Activated CD4-positive, alpha-beta memory T cell treated with anti-CD3 and anti-CD28 coated beads for 36 hours (primary cell): ENCODE measurements around the gene CCDC39. TPM values are rescaled to one million over a fixed set of nuclear protein-coding genes. Genes with fewer than 3 reads are reported as not detected.

Experiments
- CTCF ChIA-PET: fragments of 350-600 bp; sonication (Branson Sonifier 250); formaldehyde crosslinking; loops from one replicate; lab custom pipeline; 2021; ENCODE audit warnings: antibody characterized with exemption, inconsistent platforms; lab: Charles Lee
- POLR2A ChIA-PET: fragments of 350-600 bp; sonication (Branson Sonifier 250); formaldehyde crosslinking; loops from one replicate; lab custom pipeline; 2021; ENCODE audit warnings: antibody characterized with exemption; lab: Charles Lee
- DNase-seq: peaks from one replicate; pipeline ENCODE4 v3.0.0-alpha.2; 2020
- H3K27ac Mint-ChIP-seq: one replicate; pipeline ENCODE4 v1.8.0; 2021; ENCODE audit warnings: mixed read lengths
- H3K27me3 Mint-ChIP-seq: one replicate; pipeline ENCODE4 v1.8.0; 2021; ENCODE audit warnings: mixed read lengths
- H3K36me3 Mint-ChIP-seq: one replicate; pipeline ENCODE4 v1.8.0; 2021; ENCODE audit warnings: mixed read lengths
- H3K4me1 Mint-ChIP-seq: one replicate; pipeline ENCODE4 v1.8.0; 2021; ENCODE audit warnings: low read depth, mixed read lengths
- H3K4me3 Mint-ChIP-seq: one replicate; pipeline ENCODE4 v1.8.0; 2021; ENCODE audit warnings: mild to moderate bottlenecking, mixed read lengths
- H3K9me3 Mint-ChIP-seq: one replicate; pipeline ENCODE4 v1.8.0; 2021; ENCODE audit warnings: mixed read lengths
- intact Hi-C: fragments of 100-400 bp; cut with micrococcal nuclease; formaldehyde crosslinking; loops from one replicate; pipeline ENCODE4 v1.15.1; 2023
- total RNA-seq, 2 experiments: library from RNA; stranded (reverse); gene quantifications; one replicate each; pipeline ENCODE4 v1.2.3, GENCODE V29; 2021

CCDC39 gene
- total RNA-seq, 2 experiments from 2014 or later = not detected

DNA sequence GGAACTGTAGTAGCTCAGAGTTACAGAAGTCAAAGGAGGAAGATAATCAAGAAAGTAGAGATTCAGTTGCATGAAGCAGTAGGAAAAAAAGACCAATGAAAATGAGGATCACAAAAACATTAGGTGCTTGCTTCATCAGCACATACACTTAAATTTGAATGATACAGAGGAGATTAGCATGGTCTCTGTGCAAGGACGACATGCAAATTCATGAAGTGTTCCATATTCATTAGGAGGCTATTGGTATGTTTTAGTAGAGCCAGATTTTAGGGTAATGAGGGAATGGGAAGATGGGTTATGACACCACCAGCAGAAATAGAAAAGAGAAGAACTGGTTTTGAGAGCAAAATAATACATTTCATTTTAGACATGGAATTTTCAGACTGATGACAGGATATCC is 98.4 kb downstream of the CCDC39 start:
- intact Hi-C loops = no loop called here

DNA sequence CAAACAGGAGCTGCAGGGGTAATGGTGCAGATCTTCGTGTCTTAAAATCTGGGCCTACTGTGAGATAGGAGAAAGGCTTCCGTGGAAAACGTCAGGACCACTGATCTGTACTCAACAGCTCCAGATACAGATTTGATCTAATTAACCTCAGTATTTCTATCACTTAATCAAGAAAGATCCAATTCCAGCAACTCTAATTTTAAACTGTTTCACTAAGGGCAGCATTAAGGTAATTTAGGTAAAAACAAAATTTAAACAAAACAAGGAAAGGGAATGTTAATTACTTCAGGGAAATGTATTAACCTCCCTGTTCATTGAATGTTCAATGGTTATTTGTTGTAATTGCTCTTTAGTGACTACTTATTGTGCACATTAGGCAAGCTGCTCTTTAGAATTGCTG is 103.7 kb downstream of the CCDC39 start:
- POLR2A ChIA-PET = no interaction called here
- no peaks in the 10 kb centered on the region for H3K36me3 Mint-ChIP-seq
- H3K9me3 Mint-ChIP-seq = no peaks in the 10 kb centered on the region
- intact Hi-C loops = no loop called here
- no peak overlapping the region for H3K27ac Mint-ChIP-seq
- DNase-seq = no peak
- no peaks in the 10 kb centered on the region for H3K27me3 Mint-ChIP-seq
- H3K4me3 Mint-ChIP-seq = no peak overlapping the region
- no peaks in the 10 kb centered on the region for H3K4me1 Mint-ChIP-seq
- CTCF ChIA-PET = no interaction called here

More for the DNA sequence above, 98.4 kb downstream of the CCDC39 start:
- Mint-ChIP-seq H3K4me1 (no peaks in the 10 kb centered on the region), H3K4me3 (no peak overlapping the region), H3K27me3 (peaks cover 20% of the 10 kb centered on the region), H3K36me3 (no peaks in the 10 kb centered on the region), H3K27ac (no peak overlapping the region), H3K9me3 (no peaks in the 10 kb centered on the region)
- ChIA-PET CTCF (no interaction called here), POLR2A (no interaction called here)
- no peak for DNase-seq

DNA sequence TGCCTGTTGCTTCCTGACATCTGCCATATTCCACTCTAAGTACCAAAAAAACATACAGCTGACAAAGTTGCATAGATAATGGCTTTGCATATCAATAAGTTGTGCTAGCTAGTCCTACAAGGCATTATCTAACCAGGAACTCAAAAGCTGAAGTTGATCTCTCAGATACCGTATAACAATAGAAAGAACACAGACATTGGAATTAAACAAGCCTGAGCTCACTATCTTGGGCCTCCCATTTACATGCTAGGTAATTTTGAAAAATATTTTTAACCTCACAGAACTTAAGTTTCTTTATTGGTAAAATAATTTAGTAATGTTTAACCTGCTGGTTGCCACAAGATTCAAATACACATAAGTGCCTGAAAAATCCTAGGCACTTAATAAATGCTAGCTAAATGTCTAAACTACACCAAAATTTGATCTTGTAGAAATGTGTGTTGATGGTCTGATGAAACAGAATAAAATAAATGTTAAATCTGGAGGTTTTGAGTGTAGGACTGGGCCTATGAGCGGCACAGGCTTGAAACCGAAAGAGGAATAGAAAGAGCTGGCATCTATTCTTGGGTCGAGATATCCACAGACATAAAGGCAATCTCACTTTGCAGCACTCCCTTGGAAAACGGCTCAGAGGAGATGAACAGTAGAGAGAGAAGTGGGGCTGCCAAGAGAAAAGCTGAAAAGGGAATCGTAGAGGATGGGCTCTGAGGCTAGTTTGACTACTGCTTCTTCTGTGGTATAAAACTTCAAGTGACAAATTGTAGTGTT is 107.3 kb downstream of the CCDC39 start:
- ChIA-PET CTCF (interaction anchor here (0.6 kb wide), 1 partner anchor 922 kb away, joined by 4 read pairs; no protein-coding TSS in a partner anchor), POLR2A (no interaction called here)
- Mint-ChIP-seq H3K27ac (no peak overlapping the region), H3K27me3 (peaks cover under 1% of the 10 kb centered on the region), H3K9me3 (no peaks in the 10 kb centered on the region), H3K36me3 (no peaks in the 10 kb centered on the region), H3K4me1 (no peaks in the 10 kb centered on the region), H3K4me3 (no peak overlapping the region)
- no peak for DNase-seq
- intact Hi-C loops = no loop called here

DNA sequence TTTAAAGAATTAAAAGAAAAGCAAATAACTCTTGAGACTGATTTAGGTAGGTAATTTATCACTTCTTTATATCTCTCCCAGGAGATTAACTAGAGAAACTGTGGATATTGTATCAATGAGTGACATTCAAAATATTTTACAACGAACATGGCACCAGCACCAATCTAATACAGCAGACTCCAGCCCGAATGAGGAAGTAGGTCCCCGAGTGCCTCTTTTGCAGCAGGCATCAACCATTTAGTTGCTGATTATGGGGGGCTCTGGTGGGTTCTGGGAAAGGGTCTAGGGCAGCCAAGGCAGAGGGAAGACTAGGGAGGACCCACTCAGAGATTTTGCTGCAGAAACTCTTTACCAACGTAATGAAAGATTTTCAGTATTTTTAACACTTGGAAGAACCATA is 109.1 kb downstream of the CCDC39 start:
- Mint-ChIP-seq H3K9me3 (no peaks in the 10 kb centered on the region), H3K36me3 (no peaks in the 10 kb centered on the region), H3K27ac (no peak overlapping the region), H3K4me1 (no peaks in the 10 kb centered on the region), H3K4me3 (no peak overlapping the region), H3K27me3 (peaks cover 3% of the 10 kb centered on the region)
- POLR2A ChIA-PET = no interaction called here
- CTCF ChIA-PET = no interaction called here
- intact Hi-C loops = no loop called here
- DNase-seq = no peak

DNA sequence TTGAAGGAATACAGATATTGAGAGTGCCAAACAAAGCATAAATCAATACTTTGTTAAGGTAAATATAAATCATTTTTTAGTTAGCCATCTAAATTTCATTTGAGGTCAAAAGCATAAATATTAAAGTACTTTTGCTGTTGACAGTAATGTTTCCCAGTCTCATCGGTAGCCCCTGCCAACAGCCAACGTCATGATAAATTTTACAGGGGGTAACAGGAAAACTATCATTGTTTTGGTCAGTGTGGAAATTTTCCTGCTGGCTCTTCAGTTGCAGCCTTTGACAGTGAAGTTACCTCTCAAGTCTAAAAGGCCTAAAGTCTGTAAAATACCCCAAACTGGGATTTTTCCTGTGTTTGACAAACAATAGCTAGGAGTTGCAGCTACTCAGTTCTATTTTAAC is 114.6 kb downstream of the CCDC39 start:
- peaks cover 5% of the 10 kb centered on the region for H3K27me3 Mint-ChIP-seq
- no peak overlapping the region for H3K4me3 Mint-ChIP-seq
- no peak for DNase-seq
- intact Hi-C loops = no loop called here
- peaks cover 5% of the 10 kb centered on the region for H3K9me3 Mint-ChIP-seq
- H3K27ac Mint-ChIP-seq = no peak overlapping the region
- POLR2A ChIA-PET = no interaction called here
- H3K36me3 Mint-ChIP-seq = no peaks in the 10 kb centered on the region
- CTCF ChIA-PET = no interaction called here
- H3K4me1 Mint-ChIP-seq = no peaks in the 10 kb centered on the region

Other genes with a start within 250 kb of the CCDC39 start
- gene TTC14, start 77.3 kb downstream of the CCDC39 start, total RNA-seq = 10 to 100 TPM; 43.9 to 44.4 TPM
- gene FXR1, start 233.2 kb upstream of the CCDC39 start, total RNA-seq = 100 to 1,000 TPM; 165 to 169 TPM